ENCODE data around the gene CLCN1.
A peak's percentile ranks its signal among the peaks of the same experiment; 100 is the strongest.
"Not testable (repeated sequence)": the region's sequence is repeated elsewhere in the genome, so short reads cannot be mapped to it uniquely, and the experiment has no call there.

The CLCN1 gene

GRCh38 chr7:143315776-143316175 is at the start of gene CLCN1:
TSS of gene CLCN1 (plus strand) at chr7:143316111. CDS start at chr7:143316213, 102 bp downstream.
- no peak for DNase-seq (ENCODE audit: low read depth in 1 of 2, low spot score in 1 of 2)

- DNase-seq (ENCODE audit: low read depth in 1 of 2, low spot score in 1 of 2), result no peak
Measured at GRCh38 chr7:143269251-143269650, 46.7 kb upstream of the CLCN1 start.

- no peak for DNase-seq (ENCODE audit: low read depth in 1 of 2, low spot score in 1 of 2)
Measured at GRCh38 chr7:143271240-143271639, 44.7 kb upstream of the CLCN1 start.

GRCh38 chr7:143272871-143273270 is 43.0 kb upstream of the CLCN1 start:
- DNase-seq (ENCODE audit: low read depth in 1 of 2, low spot score in 1 of 2), result no peak

- no peak for DNase-seq (ENCODE audit: low read depth in 1 of 2, low spot score in 1 of 2)
Measured at GRCh38 chr7:143279186-143280098, 36.5 kb upstream of the CLCN1 start.

GRCh38 chr7:143280160-143280559 is 35.8 kb upstream of the CLCN1 start:
- no peak for DNase-seq (ENCODE audit: low read depth in 1 of 2, low spot score in 1 of 2)

- no peak for DNase-seq (ENCODE audit: low read depth in 1 of 2, low spot score in 1 of 2)
Measured at GRCh38 chr7:143280566-143280965, 35.3 kb upstream of the CLCN1 start.

GRCh38 chr7:143281529-143281928 is 34.4 kb upstream of the CLCN1 start:
- DNase-seq (ENCODE audit: low read depth in 1 of 2, low spot score in 1 of 2), result no peak

- no peak for DNase-seq (ENCODE audit: low read depth in 1 of 2, low spot score in 1 of 2)
Measured at GRCh38 chr7:143282124-143282523, 33.8 kb upstream of the CLCN1 start.

GRCh38 chr7:143283381-143283780 is 32.5 kb upstream of the CLCN1 start:
- no peak for DNase-seq (ENCODE audit: low read depth in 1 of 2, low spot score in 1 of 2)

GRCh38 chr7:143284591-143285469 is 31.1 kb upstream of the CLCN1 start, which contains the start of gene TMEM139:
TSS of gene TMEM139 (plus strand) at chr7:143284958. CDS start at chr7:143285958, 1,000 bp downstream.
- no peak for DNase-seq (ENCODE audit: low read depth in 1 of 2, low spot score in 1 of 2)

- DNase-seq (ENCODE audit: low read depth in 1 of 2, low spot score in 1 of 2), result no peak
Measured at GRCh38 chr7:143285470-143285778, 30.5 kb upstream of the CLCN1 start.

- no peak for DNase-seq (ENCODE audit: low read depth in 1 of 2, low spot score in 1 of 2)
Measured at GRCh38 chr7:143285806-143286521, 29.9 kb upstream of the CLCN1 start.

- DNase-seq (ENCODE audit: low read depth in 1 of 2, low spot score in 1 of 2), result no peak
Measured at GRCh38 chr7:143286522-143286890, 29.4 kb upstream of the CLCN1 start.

- DNase-seq (ENCODE audit: low read depth in 1 of 2, low spot score in 1 of 2), result no peak
Measured at GRCh38 chr7:143287339-143287934, 28.5 kb upstream of the CLCN1 start.

GRCh38 chr7:143287935-143288826 is 27.7 kb upstream of the CLCN1 start, which contains the start of gene CASP2:
TSS of gene CASP2 (plus strand) at chr7:143288351. CDS start at chr7:143288456, 105 bp downstream.
- peak; percentile 98 for DNase-seq (ENCODE audit: low read depth in 1 of 2, low spot score in 1 of 2)

- DNase-seq (ENCODE audit: low read depth in 1 of 2, low spot score in 1 of 2), result no peak
Measured at GRCh38 chr7:143288836-143289235, 27.1 kb upstream of the CLCN1 start.

- no peak for DNase-seq (ENCODE audit: low read depth in 1 of 2, low spot score in 1 of 2)
Measured at GRCh38 chr7:143289421-143289820, 26.5 kb upstream of the CLCN1 start.

GRCh38 chr7:143289888-143290287 is 26.0 kb upstream of the CLCN1 start:
- not testable (repeated sequence) for DNase-seq (ENCODE audit: low read depth in 1 of 2, low spot score in 1 of 2)

GRCh38 chr7:143290293-143290692 is 25.6 kb upstream of the CLCN1 start:
- DNase-seq (ENCODE audit: low read depth in 1 of 2, low spot score in 1 of 2), result no peak

All from activated T-helper 1 cell treated with anti-CD3 and anti-CD28 coated beads, Interleukin-2, amount 50 U/mL, for 16 hours (primary cell).